H4 (cell line): ENCODE measurements around the gene UBE2D4. TPM values are rescaled to one million over a fixed set of nuclear protein-coding genes. Genes with fewer than 3 reads are reported as not detected.

Experiments used
- total RNA-seq: library from RNA; depleted of rRNA; stranded (reverse); fragments of >200 nt; shearing (Covaris generic); gene quantifications from 2 replicates; pipeline ENCODE4 v1.2.3, GENCODE V29; 2014; rRNA removed

UBE2D4 gene
- total RNA-seq, 1 experiment from 2014 or later, result 35.7 TPM

Other genes with a start within 250 kb of the UBE2D4 start
- 117 and 154 TPM in 2 replicates for gene COA1, start 196.9 kb upstream of the UBE2D4 start, total RNA-seq
- 86.1 and 109 TPM in 2 replicates for gene BLVRA, start 167.8 kb upstream of the UBE2D4 start, total RNA-seq
- 308 and 368 TPM in 2 replicates for gene MRPS24, start 56.9 kb upstream of the UBE2D4 start, total RNA-seq
- 32.1 and 40.9 TPM in 2 replicates for gene URGCP, start 19.8 kb upstream of the UBE2D4 start, total RNA-seq
- not detected in 2 replicates for gene SPDYE1, start 71.5 kb downstream of the UBE2D4 start, total RNA-seq
- gene DBNL, start 118.3 kb downstream of the UBE2D4 start, total RNA-seq, result 183 and 196 TPM in 2 replicates
- gene PGAM2, start 139.1 kb downstream of the UBE2D4 start, total RNA-seq, result not detected in 2 replicates
- gene POLM, start 156.1 kb downstream of the UBE2D4 start, total RNA-seq, result 7.4 and 7.7 TPM in 2 replicates
- gene AEBP1, start 177.9 kb downstream of the UBE2D4 start, total RNA-seq, result 0.06 TPM in 1 of 2 replicates, not detected in the other
- gene POLD2, start 197.1 kb downstream of the UBE2D4 start, total RNA-seq, result 185 and 198 TPM in 2 replicates
- not detected in 2 replicates for gene MYL7, start 214.9 kb downstream of the UBE2D4 start, total RNA-seq